Fibroblast of lung (primary cell): ENCODE results near the gene C9orf50. TPM values are rescaled to one million over a fixed set of nuclear protein-coding genes. Genes with fewer than 3 reads are reported as not detected.

ENCODE experiments used
- DNase-seq, 2 donors: peaks; one replicate each; pipeline versions ENCODE4 v3.0.0 to v3.0.0-alpha.2; 2010; ENCODE audit warnings: low read depth in 2 of 2
- H2AFZ ChIP-seq: 2 replicates; pipeline ENCODE4 v1.5.1; 2012; ENCODE audit warnings: low read length, control low read depth, inconsistent platforms
- H3K27ac ChIP-seq: 2 replicates; pipeline ENCODE4 v1.5.1; 2011; ENCODE audit warnings: low read length, control low read depth; ENCODE audit not compliant: insufficient read depth
- H3K27me3 ChIP-seq: 2 replicates; pipeline ENCODE4 v1.5.1; 2011; ENCODE audit warnings: mild to moderate bottlenecking, low read length; ENCODE audit not compliant: control insufficient read depth, insufficient read depth
- H3K36me3 ChIP-seq: 2 replicates; pipeline ENCODE4 v1.5.1; 2011; ENCODE audit warnings: low read length; ENCODE audit not compliant: control insufficient read depth, insufficient read depth
- H3K4me1 ChIP-seq: 2 replicates; pipeline ENCODE4 v1.5.1; 2011; ENCODE audit warnings: low read length; ENCODE audit not compliant: control insufficient read depth, insufficient read depth; ENCODE audit errors: extremely low read depth
- H3K4me2 ChIP-seq: 2 replicates; pipeline ENCODE4 v1.5.1; 2011; ENCODE audit warnings: low read length, control low read depth; ENCODE audit not compliant: insufficient read depth; ENCODE audit errors: extremely low read depth
- H3K4me3 ChIP-seq, 4 experiments: fragments of 200-600 bp in 1 of 4; sonication (generic) in 1 of 4; replicated peaks in 1 of 4; 2 replicates each; pipeline ENCODE4 v1.5.1; 2011 to 2016; ENCODE audit warnings: low read length in 4 of 4, low read depth in 3 of 4, mild to moderate bottlenecking in 3 of 4, control low read depth in 2 of 4, inconsistent platforms in 1 of 4, mixed read lengths in 1 of 4; ENCODE audit not compliant: insufficient read depth in 1 of 4; ENCODE audit errors: control extremely low read depth in 1 of 4
- H3K79me2 ChIP-seq: 2 replicates; pipeline ENCODE4 v1.5.1; 2012; ENCODE audit warnings: mild to moderate bottlenecking, low read length, inconsistent platforms; ENCODE audit not compliant: control insufficient read depth, insufficient read depth
- H3K9ac ChIP-seq: 2 replicates; pipeline ENCODE4 v1.5.1; 2011; ENCODE audit warnings: mild to moderate bottlenecking, low read length, control low read depth; ENCODE audit not compliant: insufficient read depth
- H3K9me3 ChIP-seq: 2 replicates; pipeline ENCODE4 v1.5.1; 2012; ENCODE audit warnings: low read depth, low read length; ENCODE audit not compliant: control insufficient read depth, insufficient read depth
- H4K20me1 ChIP-seq: 2 replicates; pipeline ENCODE4 v1.5.1; 2011; ENCODE audit warnings: low read length; ENCODE audit not compliant: control insufficient read depth, insufficient read depth; ENCODE audit errors: extremely low read depth
- CTCF ChIP-seq, 2 donors: IDR thresholded peaks in 1 of 2; conservative IDR thresholded peaks in 1 of 2; 1 replicate in 1 of 2; 2 replicates in 1 of 2; pipeline ENCODE4 v1.5.1; 2011 to 2012; ENCODE audit warnings: low read length in 2 of 2, control low read depth in 1 of 2, inconsistent platforms in 1 of 2, low read depth in 1 of 2, mild to moderate bottlenecking in 1 of 2
- EZH2 ChIP-seq: IDR thresholded peaks from 2 replicates; pipeline ENCODE4 v1.5.1; 2012; ENCODE audit warnings: low read length, control low read depth, mild to moderate bottlenecking; ENCODE audit errors: missing control alignments
- polyA plus RNA-seq, 2 donors: library from polyadenylated mRNA; depleted of rRNA in 1 of 2; stranded (reverse) in 1 of 2; unstranded in 1 of 2; fragments of >200 nt; gene quantifications; 2 replicates each; pipeline ENCODE4 v1.2.1, GENCODE V29; 2011 to 2012; ENCODE audit warnings: missing spikeins in 1 of 2
- total RNA-seq: library from RNA; depleted of rRNA; stranded (reverse); fragments of >200 nt; gene quantifications from 2 replicates; pipeline ENCODE4 v1.2.1, GENCODE V29; 2014

Gene C9orf50
- total and polyA plus RNA-seq, 2 donors (not counting 1 experiment from before 2014, with no cell fraction given) = 0.16 to 0.17 TPM

GRCh38 chr9:129609486-129610212, 11.3 kb downstream of the C9orf50 start:
- Histone ChIP-seq H3K79me2 (no peaks in the 10 kb centered on the region), H2AFZ (no peak overlapping the region), H3K27me3 (no peaks in the 10 kb centered on the region), H3K4me2 (peak overlapping the region; percentile 37), H3K36me3 (no peaks in the 10 kb centered on the region), H3K4me3 (peak overlapping the region in 1 of 4 experiments; percentile 36), H3K9ac (peak overlapping the region; percentile 25), H3K9me3 (no peaks in the 10 kb centered on the region), H3K27ac (peak overlapping the region; percentile 13), H4K20me1 (no peaks in the 10 kb centered on the region), H3K4me1 (peaks cover 21% of the 10 kb centered on the region)
- TF ChIP-seq EZH2 (no peak), CTCF (conservative IDR thresholded peaks at IDR 0.05 in 1 of 2, IDR thresholded peaks at IDR 0.05 in 1 of 2; ENCODE audit: low read depth in 1 of 2, low read length in 2 of 2) (no peak)
- peak; percentile 34 to 68 for DNase-seq

DNA sequence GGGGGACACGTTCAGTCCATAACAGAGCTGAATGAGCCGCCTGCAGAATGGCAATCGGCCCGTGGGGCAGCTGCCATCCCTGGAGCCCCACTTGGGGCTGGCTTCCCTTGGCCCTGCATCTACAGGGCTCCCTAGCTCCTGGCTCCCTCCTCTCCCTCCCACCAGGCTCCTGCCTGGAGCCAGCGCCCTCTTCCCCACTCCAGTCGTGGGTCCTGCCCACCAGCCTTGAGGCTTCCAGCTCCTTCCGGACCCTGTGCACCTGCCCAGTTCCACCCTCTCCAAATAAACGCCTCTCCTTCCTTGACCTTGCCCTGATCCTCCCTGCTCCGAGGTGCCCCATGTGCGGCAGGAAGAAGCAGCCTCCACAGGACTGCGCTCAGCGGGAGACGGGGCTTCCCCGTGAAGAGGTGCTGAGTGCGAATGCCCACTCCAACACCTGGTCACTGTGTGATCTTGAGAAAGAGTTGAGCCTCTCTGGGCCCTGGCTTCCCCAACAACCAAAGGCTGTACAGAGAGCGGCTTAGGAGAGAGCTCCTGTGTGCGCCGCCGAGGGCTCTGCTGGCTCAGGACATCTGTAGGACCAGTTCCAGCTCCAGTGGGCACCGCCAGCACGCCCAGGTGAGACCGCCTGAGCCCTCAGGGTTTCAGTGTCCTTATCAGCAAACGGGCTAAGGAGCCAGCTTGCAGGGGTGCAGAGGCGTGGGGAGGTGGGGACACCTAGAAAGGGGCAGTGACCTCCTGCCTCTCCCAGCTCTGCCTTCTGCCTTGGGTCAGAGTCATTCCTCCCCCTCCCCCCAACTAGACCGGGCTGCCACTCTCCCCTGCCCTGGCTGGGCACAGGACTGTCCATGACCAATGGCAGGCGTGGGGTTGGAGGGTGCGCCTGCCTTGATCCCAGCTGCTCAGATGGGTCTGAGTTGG, 12.1 kb downstream of the C9orf50 start:
- Histone ChIP-seq H4K20me1 (no peaks in the 10 kb centered on the region), H3K4me1 (peaks cover 21% of the 10 kb centered on the region), H3K36me3 (no peaks in the 10 kb centered on the region), H3K79me2 (no peaks in the 10 kb centered on the region), H3K27ac (no peak overlapping the region), H2AFZ (no peak overlapping the region), H3K27me3 (no peaks in the 10 kb centered on the region), H3K9me3 (no peaks in the 10 kb centered on the region), H3K4me2 (no peak overlapping the region), H3K4me3 (no peak overlapping the region), H3K9ac (no peak overlapping the region)
- no peak for DNase-seq
- no peak for TF ChIP-seq CTCF (conservative IDR thresholded peaks at IDR 0.05 in 1 of 2, IDR thresholded peaks at IDR 0.05 in 1 of 2; ENCODE audit: low read depth in 1 of 2, low read length in 2 of 2)
- TF ChIP-seq EZH2 = no peak

GRCh38 chr9:129607027-129607387, 13.9 kb downstream of the C9orf50 start:
- Histone ChIP-seq H3K4me3 (no peak overlapping the region), H4K20me1 (no peaks in the 10 kb centered on the region), H3K79me2 (no peaks in the 10 kb centered on the region), H3K4me2 (no peak overlapping the region), H3K27me3 (no peaks in the 10 kb centered on the region), H3K9ac (no peak overlapping the region), H3K36me3 (no peaks in the 10 kb centered on the region), H3K4me1 (peaks cover 21% of the 10 kb centered on the region), H3K27ac (peak overlapping the region; percentile 23), H3K9me3 (no peaks in the 10 kb centered on the region), H2AFZ (no peak overlapping the region)
- no peak for DNase-seq
- TF ChIP-seq CTCF (conservative IDR thresholded peaks at IDR 0.05 in 1 of 2, IDR thresholded peaks at IDR 0.05 in 1 of 2; ENCODE audit: low read depth in 1 of 2, low read length in 2 of 2) (no peak), EZH2 (no peak)
